Aorta (tissue), 5 donors: Measurements from ENCODE around the gene RCE1. TPM values are rescaled to one million over a fixed set of nuclear protein-coding genes. Genes with fewer than 3 reads are reported as not detected.

Experiments used
- ATAC-seq: fragments of 200-7000 bp; cut with Tn5 transposase; one replicate; pipeline ENCODE4 v1.9.1; 2022; ENCODE audit warnings: moderate library complexity; ENCODE audit not compliant: low FRiP score
- DNase-seq, 2 donors: peaks; one replicate each; pipeline ENCODE4 v3.0.0-alpha.2; 2020
- H3K27ac ChIP-seq, 2 donors: one replicate each; pipeline ENCODE4 v1.5.1; 2013; ENCODE audit warnings: low read length in 2 of 2, mild to moderate bottlenecking in 2 of 2, moderate library complexity in 2 of 2, control low read depth in 1 of 2, inconsistent platforms in 1 of 2, low read depth in 1 of 2
- H3K27me3 ChIP-seq, 2 donors: one replicate each; pipeline ENCODE4 v1.6.1; 2013; ENCODE audit warnings: control low read depth in 1 of 2, low read length in 1 of 2, mild to moderate bottlenecking in 1 of 2, moderate library complexity in 1 of 2; ENCODE audit not compliant: insufficient read depth in 2 of 2, control insufficient read depth in 1 of 2
- H3K36me3 ChIP-seq, 2 donors: one replicate each; pipeline ENCODE4 v1.6.1; 2013; ENCODE audit warnings: control low read depth in 1 of 2, low read length in 1 of 2, mild to moderate bottlenecking in 1 of 2; ENCODE audit not compliant: insufficient read depth in 2 of 2, control insufficient read depth in 1 of 2
- H3K4me1 ChIP-seq, 2 donors: one replicate each; pipeline ENCODE4 v1.6.1; 2013; ENCODE audit warnings: low read length in 2 of 2, control low read depth in 1 of 2, mild to moderate bottlenecking in 1 of 2, moderate library complexity in 1 of 2; ENCODE audit not compliant: insufficient read depth in 2 of 2, control insufficient read depth in 1 of 2
- H3K4me3 ChIP-seq, 2 donors: one replicate each; pipeline ENCODE4 v1.5.1; 2013; ENCODE audit warnings: low read length in 2 of 2, control low read depth in 1 of 2, mild to moderate bottlenecking in 1 of 2
- H3K9me3 ChIP-seq: one replicate; pipeline ENCODE4 v1.6.1; 2013; ENCODE audit warnings: mild to moderate bottlenecking, low read length; ENCODE audit not compliant: control insufficient read depth
- WGBS, 2 donors: extraction: QIAGEN DNeasy Blood & Tissue Kit; methylation state at CpG; one replicate each; pipeline ENCODE4 v1.1.7; 2013; 5-methylcytosine and 5-hydroxymethylcytosine counted together
- intact Hi-C, 2 donors: fragments of 100-400 bp; cut with DNase I; formaldehyde crosslinking; loops; one replicate each; pipeline versions ENCODE4 v1.14.2 to v1.15.0; 2022
- polyA plus RNA-seq, 2 donors: library from polyadenylated mRNA; stranded (reverse); fragments of 200-250 nt; gene quantifications; one replicate each; pipeline ENCODE4 v1.2.3, GENCODE V29; 2013
- total RNA-seq, 2 donors: library from RNA; stranded (reverse); fragmentation: NEBNext Ultra II Directional; extraction: Animal tissue kit (Norgen Biotek cat#: 25700); gene quantifications; one replicate each; pipeline ENCODE4 v1.2.1, GENCODE V29; 2021
- donor health status: healthy with polysubstance abuse.
- donor health status: Bipolar disorder and iron deficiency.
- donor health status: DM: no; HTN: no; CAD: no.
- donor health status: DM: no; HTN: no; CAD: no.
- donor health status: DM: yes; HTN: yes; CAD: no.

RCE1 gene
- total and polyA plus RNA-seq, 4 donors = 11.7 to 23.5 (median 14.6) TPM

- no peak overlapping the region for H3K27ac ChIP-seq
- DNase-seq (no peak), ATAC-seq (no peak)
- no peaks in the 10 kb centered on the region for H3K9me3 ChIP-seq
- no peak overlapping the region for H3K4me3 ChIP-seq
- H3K4me1 ChIP-seq = no peaks in the 10 kb centered on the region
- WGBS, 2 donors = 96 to 97% methylated on average over 62 of the region's 62 CpGs
- H3K36me3 ChIP-seq = no peaks in the 10 kb centered on the region
- no peaks in the 10 kb centered on the region for H3K27me3 ChIP-seq
- intact Hi-C loops = no loop called here
Measured at GRCh38 chr11:66858186-66858938, 15.1 kb downstream of the RCE1 start.

DNA sequence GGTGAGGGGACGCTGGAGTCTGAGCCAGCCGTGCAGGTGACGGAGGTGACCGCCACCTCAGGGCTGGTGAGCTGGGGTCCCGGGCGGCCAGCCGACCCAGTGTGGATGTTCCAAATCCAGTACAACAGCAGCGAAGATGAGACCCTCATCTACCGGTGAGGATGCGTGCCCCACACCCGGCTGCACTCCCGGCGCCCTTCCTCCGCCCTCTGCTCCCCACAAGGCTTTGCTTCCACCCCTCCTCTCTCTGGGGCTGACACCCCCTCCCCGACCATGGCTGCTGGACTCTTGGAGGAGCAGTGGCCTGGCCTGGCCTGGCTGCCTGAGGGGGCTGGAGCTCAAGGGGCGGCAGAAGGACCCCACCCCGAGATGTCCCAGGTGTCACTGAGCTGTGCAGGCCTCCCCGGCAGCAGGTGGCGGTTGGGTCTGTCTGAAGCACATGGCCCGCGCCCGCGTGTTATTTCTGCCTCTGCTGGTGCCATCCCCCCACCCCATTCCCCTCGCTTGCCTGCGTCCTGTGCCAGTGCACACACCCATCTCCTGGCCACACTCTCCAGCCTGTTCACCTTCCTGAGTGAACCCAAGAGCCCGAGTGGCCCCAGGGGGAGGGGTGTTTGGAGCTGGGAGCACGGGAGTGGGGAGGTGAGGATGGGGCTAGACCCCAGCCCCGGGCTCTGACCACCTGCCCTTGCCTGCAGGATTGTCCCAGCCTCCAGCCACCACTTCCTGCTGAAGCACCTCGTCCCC lies 15.9 kb downstream of the RCE1 start:
- Histone ChIP-seq H3K4me1 (no peaks in the 10 kb centered on the region), H3K9me3 (no peaks in the 10 kb centered on the region), H3K27me3 (no peaks in the 10 kb centered on the region), H3K4me3 (no peak overlapping the region), H3K27ac (no peak overlapping the region), H3K36me3 (no peaks in the 10 kb centered on the region)
- DNase-seq (no peak), ATAC-seq (no peak)
- intact Hi-C loops = no loop called here
- 87 to 88% methylated on average over 25 to 29 of the region's 29 CpGs for WGBS, 2 donors

DNA sequence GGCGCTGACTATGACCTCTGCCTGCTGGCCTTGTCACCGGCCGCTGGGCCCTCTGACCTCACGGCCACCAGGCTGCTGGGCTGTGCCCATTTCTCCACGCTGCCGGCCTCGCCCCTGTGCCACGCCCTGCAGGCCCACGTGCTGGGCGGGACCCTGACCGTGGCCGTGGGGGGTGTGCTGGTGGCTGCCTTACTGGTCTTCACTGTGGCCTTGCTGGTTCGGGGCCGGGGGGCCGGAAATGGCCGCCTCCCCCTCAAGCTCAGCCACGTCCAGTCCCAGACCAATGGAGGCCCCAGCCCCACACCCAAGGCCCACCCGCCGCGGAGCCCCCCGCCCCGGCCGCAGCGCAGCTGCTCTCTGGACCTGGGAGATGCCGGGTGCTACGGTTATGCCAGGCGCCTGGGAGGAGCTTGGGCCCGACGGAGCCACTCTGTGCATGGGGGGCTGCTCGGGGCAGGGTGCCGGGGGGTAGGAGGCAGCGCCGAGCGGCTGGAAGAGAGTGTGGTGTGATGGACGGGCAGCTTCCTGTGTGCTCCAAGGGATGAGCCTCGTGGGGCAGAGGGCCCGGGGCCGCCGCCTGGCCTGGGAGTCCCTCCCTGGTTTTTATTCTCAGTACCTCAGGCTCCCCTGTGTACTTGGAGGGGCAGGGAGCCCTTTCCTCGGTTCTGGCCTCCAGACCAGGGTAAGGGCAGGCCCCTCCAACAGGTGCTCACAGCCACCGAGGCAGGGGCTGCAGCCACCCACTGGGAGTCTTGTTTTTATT lies 16.6 kb downstream of the RCE1 start:
- Histone ChIP-seq H3K27me3 (no peaks in the 10 kb centered on the region), H3K4me3 (no peak overlapping the region), H3K9me3 (no peaks in the 10 kb centered on the region), H3K36me3 (no peaks in the 10 kb centered on the region), H3K27ac (no peak overlapping the region), H3K4me1 (no peaks in the 10 kb centered on the region)
- intact Hi-C loops = no loop called here
- WGBS, 2 donors = 90% methylated on average over 37 to 41 of the region's 41 CpGs
- no peak for DNase-seq
- ATAC-seq = no peak

DNA sequence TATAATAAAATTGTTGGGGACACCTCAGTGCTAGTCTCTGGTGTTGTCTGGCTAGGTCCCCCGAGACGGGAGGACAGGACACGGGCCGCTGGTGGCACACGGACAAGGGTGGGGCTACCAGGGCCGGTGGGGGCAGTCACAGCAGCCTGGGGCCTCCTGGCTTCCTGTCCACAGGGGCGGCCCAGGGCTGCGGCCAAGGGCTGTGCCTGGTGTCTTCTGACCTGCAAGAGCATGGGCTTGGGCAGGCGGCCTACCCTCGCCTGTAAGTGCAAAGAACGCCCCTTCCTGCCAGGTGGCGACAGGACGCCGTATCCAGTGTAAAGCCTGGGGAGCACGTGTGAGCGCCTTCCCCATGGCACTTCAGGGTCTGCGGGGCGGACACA lies 17.2 kb downstream of the RCE1 start:
- Histone ChIP-seq H3K36me3 (no peaks in the 10 kb centered on the region), H3K4me3 (no peak overlapping the region), H3K27me3 (no peaks in the 10 kb centered on the region), H3K9me3 (no peaks in the 10 kb centered on the region), H3K27ac (no peak overlapping the region), H3K4me1 (no peaks in the 10 kb centered on the region)
- intact Hi-C loops = no loop called here
- 85 to 92% methylated on average over 17 to 18 of the region's 18 CpGs for WGBS, 2 donors
- no peak for ATAC-seq
- no peak for DNase-seq

DNA sequence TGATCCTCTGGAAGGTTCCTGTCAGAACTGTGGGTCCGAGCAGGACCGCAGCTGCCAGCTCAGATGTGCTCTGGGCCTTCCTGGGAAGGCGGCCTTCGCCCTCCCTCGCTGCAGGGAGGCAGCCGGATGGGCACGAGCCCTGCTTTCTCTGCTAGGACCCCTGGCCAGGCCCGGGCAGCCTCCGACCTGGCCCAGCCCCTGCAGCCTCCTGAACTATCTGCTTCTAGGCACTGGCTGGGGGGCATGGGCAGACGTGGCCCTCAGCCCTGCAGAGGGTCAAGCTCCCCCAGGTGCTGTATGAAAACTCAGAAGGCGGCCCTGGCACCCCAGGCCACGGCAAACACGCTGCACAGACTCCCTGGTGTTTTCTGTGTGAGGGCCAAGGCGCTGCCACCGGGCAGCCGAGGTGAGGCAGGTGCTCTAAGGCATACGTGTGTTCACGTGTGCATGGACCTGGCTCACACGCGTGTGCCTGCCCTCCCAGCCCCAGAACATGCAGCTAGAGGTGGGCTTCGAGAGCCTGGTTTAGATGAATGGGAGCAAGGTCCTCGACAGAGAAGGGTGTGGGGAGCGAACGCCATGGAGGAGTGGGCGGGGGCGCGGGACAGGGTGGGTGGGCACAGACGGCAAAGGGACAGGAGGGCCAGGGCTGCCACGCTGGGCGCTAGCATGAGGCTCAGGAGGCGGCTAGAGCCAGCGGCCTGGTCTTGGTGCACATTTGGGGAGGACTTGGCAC lies 18.0 kb downstream of the RCE1 start:
- DNase-seq (no peak), ATAC-seq (no peak)
- H3K27me3 ChIP-seq = no peaks in the 10 kb centered on the region
- no peaks in the 10 kb centered on the region for H3K4me1 ChIP-seq
- H3K4me3 ChIP-seq = no peak overlapping the region
- intact Hi-C loops = no loop called here
- no peaks in the 10 kb centered on the region for H3K36me3 ChIP-seq
- WGBS, 2 donors = 90 to 91% methylated on average over 32 of the region's 32 CpGs
- H3K9me3 ChIP-seq = no peaks in the 10 kb centered on the region
- H3K27ac ChIP-seq = no peak overlapping the region

DNA sequence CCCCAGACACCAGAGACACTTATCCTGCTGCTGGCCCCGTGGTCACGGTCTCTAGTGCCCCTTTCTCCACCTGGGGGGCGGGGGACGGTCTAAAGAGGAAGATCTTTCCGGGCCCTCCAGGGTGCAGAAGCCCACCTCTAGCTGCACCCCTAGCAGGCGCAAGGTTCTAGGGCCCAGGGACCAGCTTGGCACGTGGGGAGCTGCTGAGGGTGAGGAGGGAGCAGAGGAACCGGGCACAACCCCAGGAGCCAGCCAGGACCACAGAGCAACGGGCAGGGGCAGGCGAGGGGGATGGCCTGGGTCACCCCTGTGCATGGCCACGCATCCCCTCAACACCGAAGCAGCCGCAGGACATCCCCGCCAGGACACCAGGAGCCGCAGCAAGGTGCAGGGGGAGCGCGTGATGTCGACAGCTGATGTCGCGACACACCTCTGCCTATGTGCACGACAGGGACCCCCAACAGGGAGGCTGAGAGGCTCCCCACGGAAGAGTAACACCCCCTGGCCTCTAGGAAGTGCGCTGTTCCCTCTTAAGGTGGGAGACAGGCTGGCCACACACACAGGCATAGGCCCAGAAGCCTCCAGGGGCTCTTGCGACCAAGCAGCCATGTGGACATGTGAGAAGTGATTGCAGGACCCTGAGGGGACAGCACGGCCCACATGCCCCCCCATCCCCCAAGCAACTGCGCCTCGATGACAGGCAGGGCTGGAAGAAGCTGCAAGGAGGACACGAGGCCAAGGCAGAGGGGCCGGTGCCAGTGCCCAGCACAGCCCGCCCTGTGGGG lies 18.7 kb downstream of the RCE1 start:
- H3K9me3 ChIP-seq = no peaks in the 10 kb centered on the region
- ATAC-seq (no peak), DNase-seq (no peak)
- H3K27me3 ChIP-seq = no peaks in the 10 kb centered on the region
- intact Hi-C loops = no loop called here
- 88 to 90% methylated on average over 30 of the region's 30 CpGs for WGBS, 2 donors
- H3K4me1 ChIP-seq = no peaks in the 10 kb centered on the region
- no peak overlapping the region for H3K27ac ChIP-seq
- H3K36me3 ChIP-seq = no peaks in the 10 kb centered on the region
- no peak overlapping the region for H3K4me3 ChIP-seq

DNA sequence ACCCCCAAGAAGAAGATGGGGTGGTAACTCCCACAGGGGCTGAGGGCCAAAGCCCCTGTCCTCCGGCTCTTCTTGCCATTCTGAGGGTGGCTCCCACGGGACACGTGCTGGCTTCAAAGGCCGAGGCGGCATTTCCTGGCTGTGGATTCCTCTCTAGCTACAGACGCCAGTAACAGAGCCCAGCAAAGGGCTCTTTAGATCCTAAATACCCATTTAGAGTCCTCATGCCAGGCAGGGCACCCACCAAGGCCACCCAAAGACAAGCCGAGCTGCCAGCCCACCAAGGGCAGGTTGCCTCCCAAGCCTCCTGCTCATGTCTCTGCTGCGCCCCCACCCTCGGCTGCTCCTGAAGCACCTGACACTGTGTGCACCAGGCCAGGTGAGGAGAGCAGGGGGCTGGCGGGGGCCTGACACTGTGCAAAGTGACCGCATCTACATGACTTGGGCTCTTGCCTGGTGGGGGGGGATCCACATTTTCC lies 19.4 kb downstream of the RCE1 start:
- Histone ChIP-seq H3K27me3 (no peaks in the 10 kb centered on the region), H3K27ac (no peak overlapping the region), H3K4me1 (no peaks in the 10 kb centered on the region), H3K4me3 (no peak overlapping the region), H3K9me3 (no peaks in the 10 kb centered on the region), H3K36me3 (no peaks in the 10 kb centered on the region)
- no peak for DNase-seq
- ATAC-seq = no peak
- intact Hi-C loops = no loop called here
- WGBS, 2 donors = 84 to 85% methylated on average over 11 of the region's 11 CpGs
